Islet of Langerhans (tissue), 1 donor: ENCODE results near the gene POLR2F.

Experiments
- FAIRE-seq: peaks from one replicate; lab custom pipeline; 2011; peaks lifted over from hg19 to GRCh38; lab: Jason Lieb, UNC

Gene POLR2F

DNA sequence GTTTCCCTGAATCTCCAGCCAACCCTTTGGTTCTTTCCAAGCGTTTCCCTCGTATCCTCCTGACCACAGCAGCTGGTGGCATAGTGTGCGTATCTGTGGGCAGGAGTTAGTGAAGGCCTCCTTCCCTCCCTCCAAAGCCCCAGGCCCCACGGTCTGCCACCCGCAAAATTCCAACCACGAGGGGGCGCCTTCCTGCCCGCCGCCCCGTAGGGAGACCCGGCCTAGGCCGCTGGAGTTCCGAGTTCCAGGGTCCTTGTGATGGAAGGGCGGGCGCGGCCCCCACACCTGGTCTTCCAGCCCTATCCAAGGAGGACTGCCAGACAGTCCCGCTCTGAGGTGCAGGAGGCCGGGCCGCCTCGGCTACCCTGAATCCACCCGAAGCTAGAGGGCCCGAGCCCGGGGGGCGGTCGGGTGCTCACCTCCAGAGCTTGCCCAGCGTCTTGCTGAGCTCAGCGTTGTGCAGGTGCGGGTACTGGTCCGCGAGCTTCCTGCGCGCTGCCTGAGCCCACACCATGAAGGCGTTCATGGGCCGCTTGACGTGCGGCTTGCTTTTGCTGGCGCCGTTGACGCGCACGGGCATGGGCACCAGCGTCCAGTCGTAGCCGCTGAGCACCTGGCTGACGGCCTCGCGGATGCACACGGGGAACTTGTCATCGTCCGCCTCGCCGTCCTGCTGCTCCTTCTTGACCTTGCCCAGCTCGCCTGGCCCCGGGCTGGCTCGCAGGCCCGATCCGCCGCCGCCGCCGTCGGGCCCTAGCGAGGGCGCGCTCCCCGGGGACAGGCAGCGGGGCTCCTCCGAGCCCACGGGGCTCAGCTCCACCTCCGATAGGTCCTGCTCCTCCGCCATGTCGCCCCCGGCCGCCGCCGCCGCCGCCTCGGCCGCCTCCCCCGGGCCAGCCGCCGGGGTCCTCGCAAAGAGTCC, 29.7 kb downstream of the POLR2F start:
- no peak for FAIRE-seq

DNA sequence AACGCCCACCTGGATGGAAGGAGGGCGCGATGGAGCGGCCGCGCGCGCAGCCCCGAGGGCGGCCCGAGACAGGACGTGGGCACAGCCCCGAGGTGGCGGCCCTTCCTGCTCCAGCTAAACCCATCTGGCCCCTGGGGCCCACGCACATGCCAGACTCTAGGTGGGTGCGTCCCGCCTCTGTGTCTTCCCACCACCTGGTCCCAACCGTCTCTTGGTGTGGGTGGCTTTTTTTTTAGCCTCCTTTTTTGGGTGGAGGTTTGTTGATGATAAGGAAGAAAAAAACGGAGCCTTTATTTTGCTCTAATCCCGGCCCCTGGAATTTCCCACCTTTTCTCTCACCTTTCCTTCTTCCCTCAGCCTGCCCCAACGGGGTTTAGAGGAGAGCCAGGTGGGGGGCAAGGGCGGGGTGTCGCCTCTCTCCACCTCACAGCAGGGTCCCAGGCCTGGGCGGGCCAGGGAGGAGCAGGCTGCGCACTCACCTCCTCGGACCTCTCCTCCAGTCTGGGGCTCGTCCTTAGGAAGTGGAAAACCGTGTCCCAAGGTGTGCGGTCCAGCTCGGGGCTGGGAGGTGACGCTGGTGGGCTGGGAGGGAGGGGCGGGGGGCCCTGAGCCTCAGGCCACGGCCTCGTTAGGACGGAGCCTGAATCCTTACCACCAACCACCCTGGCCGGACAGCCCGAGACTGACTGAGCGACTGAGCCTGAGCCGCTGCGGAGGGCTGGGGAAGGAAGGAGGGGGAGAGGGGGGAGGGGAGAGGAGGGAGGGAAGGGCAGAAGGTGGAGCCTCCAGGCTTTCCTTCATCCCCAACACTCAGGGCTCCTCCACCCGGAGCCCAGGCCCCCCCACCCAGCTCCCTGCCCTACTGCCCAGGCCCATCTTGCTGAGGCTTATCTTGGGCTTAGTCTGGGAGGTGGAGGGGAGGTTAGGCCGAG, 30.6 kb downstream of the POLR2F start, which contains the start of gene SOX10:
Gene SOX10, minus strand, starts transcription at position 696 of the 932 bp plus-strand sequence. CDS start 771 bp downstream, outside the sequence.
- FAIRE-seq: no peak

DNA sequence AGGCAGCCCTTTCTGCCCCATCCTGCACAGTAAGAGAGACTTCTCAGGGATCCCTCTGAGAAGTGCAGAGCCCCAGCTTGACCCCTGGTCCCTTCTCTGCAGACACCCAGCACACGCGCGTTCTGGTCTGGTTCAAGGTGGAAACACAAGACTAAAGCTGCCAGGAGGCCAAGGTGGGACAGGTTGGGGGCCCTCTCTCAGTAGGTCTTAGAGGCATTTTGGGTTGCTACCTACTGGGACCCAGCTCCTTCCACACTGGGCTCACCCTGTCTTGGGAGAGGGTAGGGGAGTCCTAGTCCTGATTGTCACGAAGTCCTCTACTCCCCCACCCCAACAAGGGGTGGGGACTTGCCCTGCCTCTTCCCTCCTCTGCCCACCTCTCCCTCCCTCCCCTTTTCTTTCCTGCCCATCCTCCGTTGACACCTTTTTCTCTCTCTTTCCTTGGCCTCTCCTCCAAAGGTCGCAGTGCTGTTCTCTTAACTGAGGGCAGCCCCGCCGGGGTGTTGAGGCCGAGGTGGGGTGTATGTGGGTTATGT, 31.6 kb downstream of the POLR2F start:
- FAIRE-seq: no peak

DNA sequence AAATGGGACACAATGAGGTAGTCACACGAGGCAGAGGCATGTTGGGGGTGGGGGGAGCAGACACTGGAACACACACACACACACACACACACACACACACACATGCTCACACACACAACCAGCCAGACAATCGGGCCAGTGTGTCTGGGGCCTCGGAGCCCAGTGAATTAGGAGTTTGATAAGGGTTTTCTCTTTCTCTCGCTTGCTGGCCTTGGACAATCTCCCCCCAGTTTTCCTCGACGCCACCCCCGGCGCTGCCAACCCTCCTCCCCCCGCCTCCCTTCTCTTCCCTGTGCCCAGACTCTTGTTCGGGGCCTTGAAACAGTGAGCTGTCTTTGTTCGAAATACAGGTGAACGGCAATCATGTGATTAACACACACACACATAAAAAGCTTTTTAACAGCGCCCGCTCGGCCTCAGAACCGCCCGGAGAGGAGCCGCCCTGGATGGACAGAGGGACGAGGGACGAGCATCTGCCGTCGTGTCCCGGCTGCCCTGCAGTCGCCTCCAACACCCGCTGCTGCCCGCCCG, 32.3 kb downstream of the POLR2F start:
- no peak for FAIRE-seq

DNA sequence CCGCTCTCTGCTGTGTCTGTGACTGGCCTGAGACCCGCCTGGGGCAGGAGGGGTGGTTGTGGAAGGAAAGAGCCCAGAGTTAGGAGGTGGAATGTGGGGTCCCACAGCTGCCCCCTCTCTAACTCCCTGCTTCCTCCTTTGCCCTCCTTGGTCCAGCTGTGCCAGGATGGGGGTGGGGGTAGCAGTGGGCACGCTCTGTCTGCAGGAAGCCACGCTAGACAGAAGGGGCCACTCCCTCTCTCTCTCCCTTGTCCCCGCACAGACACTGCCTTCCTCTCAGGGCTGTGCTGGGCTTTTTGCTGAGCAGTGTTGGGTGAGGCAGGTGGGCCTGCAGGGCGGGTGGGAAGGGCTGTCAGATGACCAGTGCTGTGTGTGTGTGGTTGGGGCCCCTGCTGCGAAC, 32.9 kb downstream of the POLR2F start:
- no peak for FAIRE-seq

DNA sequence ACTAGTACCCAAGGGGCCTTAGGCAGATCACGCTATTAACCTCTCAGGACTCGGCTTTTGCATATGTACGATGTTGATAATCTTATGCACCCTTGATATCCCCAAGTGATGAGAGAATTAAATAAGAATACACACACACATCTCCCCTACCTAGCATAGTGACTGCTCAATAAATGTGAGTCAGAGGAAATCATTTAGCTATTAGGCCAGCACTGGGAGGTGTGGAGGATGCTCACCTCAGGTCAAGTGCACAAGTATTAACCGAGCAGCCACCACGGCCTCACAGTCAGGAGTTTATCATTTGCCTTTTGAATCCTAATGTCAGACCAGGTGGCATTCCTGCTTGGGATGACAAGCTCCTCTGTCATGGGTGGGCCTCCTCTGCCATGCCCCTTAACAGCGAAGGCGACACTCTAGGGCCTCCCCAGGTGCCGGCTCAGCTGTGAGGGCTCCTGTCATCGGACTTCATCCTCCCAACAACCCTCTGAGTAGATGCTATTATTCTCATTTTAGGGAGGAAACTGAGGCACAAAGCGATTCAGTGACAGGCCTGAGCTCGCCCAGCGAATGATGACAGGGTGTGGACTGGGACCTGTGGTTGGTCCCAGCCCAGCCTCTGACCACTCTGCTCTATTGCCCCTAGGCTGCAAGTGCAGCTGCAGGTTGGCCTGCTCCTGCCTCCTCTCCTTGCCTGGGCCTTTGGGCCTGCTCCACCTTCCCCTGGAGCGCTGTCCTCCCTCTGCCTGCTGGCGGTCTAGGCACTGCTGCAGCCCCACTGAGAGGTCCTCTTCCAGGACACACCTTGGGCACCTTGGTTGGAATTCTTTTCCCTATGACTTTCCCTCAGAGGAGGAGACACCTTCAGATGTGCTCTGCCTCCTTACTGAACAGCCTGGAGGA, 35.9 kb downstream of the POLR2F start:
- no peak for FAIRE-seq

DNA sequence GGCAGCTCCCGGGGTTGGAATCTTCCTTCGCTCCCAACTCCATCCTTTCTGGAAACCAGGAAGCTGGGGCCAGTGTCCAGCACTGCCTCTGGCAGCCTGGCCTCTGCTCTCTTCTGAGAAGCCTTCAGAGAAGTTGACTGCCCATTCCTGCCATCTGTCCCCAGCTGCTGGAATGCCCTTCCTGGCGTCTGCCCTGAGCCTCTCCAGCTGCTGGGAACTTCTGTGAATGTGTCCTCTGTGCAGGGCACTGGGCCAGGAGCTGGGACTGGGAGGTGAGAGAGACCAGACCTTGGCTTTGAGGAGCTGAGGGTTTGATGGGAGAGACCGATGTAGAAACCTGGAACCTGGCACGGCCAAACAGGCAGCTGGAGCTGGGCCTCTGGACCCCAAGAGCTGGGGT, 36.8 kb downstream of the POLR2F start:
- FAIRE-seq: no peak

DNA sequence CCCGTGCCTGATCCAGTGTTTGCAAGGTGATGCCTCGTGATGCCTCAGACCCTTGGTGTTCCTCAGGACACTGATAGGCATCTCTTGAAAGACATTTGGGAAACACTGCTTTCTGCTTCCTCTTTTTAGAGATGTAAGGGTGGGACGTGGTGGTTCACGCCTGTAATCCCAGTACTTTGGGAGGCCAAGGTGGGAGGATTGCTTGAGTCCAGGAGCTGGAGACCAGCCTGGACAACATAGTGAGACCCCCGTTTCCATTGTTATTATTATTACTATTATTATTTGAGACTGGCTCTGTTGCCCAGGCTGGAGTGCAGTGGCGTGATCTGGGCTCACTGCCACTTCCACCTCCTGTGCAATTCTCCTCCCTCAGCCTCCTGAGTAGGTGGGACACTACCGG, 37.4 kb downstream of the POLR2F start:
- FAIRE-seq: no peak

DNA sequence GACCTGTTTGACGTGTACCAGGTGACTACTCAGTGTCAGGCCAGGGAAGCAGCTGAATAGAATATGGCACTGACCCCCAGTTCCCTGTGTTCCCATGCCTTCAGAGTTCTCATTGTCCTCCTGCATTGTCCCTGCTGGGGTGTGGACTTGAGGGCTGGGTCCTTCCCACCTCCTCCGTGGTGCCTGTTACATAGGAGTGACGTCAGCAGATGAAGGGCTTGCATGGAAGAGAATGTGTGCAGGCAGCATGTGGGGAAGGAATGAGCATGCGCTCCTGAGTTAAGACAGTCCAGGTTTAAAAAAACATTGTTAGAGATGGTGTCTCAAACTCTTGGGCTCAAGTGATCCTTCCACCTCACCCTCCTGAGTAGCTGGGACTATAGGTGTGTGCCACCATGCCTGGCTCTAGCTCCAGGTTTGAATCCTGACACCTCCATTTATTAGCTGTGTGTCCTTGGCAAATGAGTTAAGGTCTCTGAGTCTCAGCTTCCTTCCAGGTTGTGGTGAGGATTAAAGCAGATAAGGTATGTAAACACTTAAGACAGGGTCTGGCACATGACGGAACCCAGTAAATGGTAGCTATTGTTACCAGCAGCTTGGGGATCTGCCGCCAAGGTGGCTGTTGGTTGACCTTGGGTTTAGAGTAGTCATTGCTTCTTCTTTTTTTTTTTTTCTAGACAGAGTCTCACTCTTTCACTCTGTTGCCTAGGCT, 38.4 kb downstream of the POLR2F start:
- no peak for FAIRE-seq

DNA sequence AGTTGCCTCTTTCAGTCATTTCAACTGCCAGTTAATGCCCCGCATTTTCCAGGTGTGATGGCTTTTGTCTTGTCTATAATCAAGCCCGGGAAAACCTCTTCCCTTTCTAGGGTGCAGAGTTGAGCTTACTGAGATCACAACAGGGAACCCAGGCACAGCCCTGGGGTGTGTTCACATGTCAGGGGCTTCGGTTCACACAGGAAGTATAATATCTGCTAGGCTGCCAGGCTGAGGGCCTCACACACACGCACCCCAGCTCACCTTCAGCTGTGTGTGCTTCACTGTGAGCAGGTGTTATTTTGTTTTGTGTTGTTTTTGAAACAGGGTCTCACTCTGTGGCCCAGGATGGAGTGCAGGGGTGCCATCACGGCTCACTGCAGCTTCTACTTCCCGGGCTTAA, 40.5 kb downstream of the POLR2F start:
- no peak for FAIRE-seq

DNA sequence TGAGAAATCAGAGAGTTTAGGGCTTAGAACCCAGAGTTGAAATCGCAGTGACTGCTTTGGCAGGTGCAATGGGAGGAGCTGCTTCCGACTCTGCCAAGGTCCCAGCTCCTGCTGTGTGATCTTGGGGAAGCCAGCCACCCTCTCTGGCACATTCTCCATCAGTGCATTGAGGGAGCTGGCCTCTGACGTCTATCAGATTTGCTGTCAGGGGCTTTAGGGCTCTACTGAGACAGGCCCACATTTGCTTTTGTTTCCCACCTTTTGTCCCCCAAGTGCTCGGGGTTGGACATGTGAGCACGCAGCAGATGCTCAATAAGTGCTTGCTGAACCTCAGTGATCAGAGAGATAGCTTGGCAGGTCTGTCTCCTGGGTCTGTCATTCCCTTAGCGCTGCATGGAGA, 41.5 kb downstream of the POLR2F start:
- no peak for FAIRE-seq

DNA sequence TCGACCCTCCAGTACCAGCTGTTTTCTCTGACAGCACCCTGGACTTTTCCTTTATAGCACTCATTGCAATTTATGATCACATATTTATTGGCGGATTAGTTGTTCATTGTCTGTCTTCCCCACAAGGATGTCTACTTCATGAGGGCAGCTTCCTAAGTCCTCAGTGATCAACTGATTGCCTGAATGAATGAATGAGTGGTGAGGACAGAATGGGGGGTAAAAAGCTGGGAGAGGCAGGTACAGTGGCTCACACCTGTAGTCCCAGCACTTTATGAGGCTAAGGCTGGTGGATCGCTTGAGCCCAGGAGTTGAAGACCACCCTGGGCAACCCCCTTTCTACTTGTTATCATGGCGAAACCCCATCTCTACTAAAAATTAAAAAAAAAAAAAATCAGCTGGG, 42.0 kb downstream of the POLR2F start:
- no peak for FAIRE-seq

DNA sequence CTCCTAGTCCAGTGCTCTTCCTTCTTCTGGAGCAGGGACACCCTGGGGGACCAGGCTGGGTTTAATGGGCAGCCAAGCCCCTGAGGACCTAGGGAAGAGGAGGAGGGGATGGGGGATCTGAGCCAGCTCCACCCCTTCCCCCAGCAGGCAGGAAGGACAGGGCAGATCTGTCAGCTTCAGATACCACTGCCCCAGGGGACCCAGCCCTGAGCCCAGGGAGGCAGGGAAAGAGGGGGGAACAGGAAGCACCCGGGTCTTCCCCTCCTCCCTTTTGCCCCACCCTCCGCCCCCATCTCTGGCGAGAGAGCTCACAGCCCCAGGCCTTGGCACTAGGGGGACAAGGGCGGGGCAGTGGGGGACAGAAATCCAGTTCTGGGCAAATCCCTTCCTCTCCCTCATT, 42.6 kb downstream of the POLR2F start:
- FAIRE-seq: no peak

DNA sequence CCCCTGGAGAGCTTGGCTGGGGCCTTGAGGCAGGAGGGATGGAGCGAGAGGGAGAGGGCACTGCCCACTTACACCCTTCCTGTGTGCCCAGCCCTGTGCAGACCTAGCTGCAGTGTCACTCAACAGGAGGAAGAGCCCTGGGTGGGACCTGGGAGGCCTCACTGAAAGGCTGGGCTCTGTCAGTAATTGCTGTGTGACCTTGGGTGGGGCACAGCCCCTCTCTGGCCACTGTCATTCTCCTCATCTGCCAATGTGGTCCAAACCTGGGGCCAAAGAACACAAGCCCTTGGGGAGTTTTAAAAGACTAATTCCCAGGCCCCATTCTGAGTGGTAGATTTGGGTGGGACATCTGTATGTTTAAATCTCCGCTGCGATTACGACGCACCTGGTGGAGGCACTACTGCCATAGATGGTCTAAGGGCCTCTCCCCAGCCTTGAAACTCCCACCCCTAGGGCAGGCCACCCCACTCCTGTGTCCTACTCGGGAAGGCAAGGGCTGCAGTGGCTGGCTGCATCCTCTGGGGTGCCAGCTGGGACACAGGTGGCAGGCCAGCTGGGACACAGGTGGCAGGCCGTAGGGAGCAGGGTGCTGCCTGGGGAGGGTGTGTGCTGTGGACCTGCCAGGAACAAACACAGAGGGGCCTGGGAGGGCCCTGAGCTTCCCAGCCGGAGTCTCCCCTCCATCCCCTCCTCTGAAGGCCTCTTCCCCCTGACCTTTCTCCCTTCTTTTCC, 43.2 kb downstream of the POLR2F start:
- FAIRE-seq: no peak

DNA sequence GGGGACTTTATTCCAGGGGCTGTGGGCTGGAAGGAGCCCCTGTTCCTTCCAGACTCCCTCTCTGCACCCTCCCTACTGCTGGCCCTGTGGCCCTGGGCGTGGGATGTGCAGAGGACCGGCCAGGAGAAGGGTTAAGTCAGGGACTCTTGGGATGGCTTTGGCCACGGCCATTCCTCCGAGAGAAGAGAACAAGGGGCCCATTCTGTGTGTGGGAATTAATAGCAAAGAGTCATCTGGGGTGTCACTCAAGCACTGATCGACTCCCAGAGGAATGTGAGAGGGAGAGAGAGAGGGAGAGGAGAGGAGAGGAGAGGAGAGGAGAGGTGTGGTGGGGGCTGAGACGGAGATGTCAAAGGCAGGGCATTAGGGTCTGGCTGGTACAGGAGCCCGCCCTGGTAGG, 45.0 kb downstream of the POLR2F start:
- no peak for FAIRE-seq

DNA sequence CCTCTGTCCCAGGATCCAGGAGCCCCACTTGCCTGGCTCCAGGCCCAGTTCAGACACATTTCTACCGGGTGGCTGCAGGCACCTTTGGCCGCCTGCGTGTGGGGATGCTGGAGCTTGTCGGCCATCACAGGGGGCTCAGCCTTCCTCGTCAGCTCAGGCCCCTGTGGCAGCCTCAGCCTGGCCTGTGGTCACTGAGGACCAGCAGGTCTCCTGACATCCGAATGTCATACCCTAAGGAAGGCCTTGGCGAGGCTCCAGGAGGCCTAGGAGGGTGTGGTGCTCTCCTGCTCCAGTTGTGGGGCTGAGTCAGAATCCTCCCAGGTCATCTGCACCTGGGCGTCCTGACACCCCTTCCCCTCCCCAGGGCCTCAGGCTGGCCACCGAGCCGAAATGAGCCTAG, 45.7 kb downstream of the POLR2F start:
- no peak for FAIRE-seq

DNA sequence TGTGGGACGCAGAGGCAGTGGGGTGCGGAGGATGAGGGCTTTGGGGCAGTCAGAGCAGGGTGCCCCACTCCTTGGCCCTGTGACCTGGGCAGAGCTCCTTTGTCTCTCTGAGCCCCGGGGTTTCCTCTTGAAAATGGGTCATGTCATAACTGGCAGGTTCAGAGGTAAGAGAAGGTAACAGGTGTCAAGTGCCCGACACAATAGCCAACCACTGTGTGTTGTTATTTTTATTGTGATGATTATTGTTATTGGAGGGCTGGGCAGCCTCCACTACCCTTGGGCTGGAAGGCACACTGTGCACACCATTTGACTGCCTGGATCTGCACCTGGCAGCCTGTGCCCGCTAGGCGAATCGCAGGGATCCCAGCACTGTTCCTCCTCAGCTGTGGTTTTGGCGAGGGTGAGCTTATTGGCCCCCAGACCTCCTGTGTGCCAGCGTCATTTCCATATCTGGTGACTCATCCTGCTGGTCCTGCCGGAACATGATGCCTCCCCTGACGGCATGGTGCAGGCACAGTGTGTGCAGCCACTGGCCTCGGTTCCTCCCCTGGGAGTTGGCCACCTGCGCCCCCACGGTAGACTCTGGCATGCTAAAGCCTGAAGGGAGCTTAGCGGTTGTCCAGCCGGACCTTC, 46.3 kb downstream of the POLR2F start:
- FAIRE-seq: no peak

DNA sequence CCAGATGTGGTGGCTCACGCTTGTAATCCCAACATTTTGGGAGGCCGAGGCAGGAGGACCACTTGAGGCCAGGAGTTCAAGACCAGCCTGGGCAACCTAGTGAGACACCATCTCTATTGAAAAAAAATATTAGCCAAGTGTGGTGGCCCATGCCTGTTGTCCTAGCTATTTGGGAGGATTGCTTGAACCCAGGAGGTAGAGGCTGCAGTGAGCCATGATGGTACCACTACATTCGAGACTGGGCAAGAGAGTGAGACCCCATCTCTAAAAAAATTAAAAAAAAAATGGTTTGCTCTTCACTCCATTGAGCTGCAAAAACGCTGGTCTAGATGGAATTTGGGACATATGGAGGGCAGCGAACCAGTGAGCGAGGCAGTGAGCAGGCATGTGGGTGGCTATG, 52.4 kb downstream of the POLR2F start:
- no peak for FAIRE-seq

DNA sequence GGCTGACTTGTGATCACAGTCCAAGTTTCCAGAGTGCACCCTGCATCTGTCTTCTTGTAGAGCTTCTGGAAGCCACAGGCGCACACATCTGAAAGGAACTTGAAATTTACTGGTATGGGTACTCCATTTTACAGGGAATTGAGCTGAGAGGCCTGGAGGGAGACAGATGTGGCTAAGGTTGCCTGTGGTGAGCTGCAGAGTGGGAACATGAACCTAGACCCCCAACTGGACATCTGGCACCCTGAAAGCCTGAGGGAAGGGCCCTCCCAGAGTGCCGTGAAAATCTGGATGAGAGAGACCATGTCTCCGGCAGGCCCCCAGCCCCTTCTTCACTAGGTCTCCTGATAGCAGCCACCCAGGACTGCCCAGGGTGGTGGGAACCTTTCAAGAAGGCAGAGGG, 53.4 kb downstream of the POLR2F start:
- FAIRE-seq: no peak
